ENCODE measurements around the gene CCDC57. TPM values are rescaled to one million over a fixed set of nuclear protein-coding genes. Genes with fewer than 3 reads are reported as not detected.

CCDC57 gene
- total and polyA plus RNA-seq, 2 of the 4 experiments (the other 2 are of a cell fraction): 7.3 to 31.3 TPM

DNA sequence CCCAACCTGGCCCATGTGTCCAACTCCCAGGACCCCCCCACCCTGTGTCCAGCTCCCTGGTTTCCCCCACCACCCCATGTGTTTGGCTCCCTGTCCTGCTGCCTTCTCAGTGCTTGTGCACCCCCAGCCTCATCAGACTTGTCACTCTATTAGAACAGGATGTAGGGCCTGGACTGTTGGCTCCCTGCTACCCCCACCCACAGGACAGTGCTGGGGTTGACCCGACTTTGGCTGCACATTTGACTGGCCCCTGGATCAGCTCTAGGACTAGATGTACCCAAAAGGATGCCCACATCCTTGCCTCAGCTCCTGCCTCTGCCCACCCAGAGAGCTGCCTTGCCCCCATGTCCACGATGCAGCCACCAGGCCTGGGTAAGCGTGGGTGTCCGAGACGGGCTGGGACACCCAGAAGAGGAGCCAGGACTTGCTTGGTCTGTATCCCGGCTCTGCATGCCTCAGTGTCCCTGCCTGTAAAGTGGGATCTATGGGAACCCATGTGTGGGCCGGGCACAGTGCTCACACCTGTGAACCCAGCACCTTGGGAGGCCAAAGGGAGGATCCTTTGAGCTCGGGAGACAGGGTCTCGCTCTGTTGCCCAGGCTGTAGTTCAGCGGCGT lies 1.5 kb upstream of the CCDC57 start:
- Histone ChIP-seq H2AFZ (replicated peaks; ENCODE audit: low read length, poor library complexity) (peak overlapping the region; percentile 5), H4K5ac (ENCODE audit: low read depth, low read length) (no peak overlapping the region), H3K4me3 (ENCODE audit: insufficient read depth, low read depth, low read length) (no peak overlapping the region), H3K23ac (ENCODE audit: low read depth, low read length) (peak overlapping the region; percentile 31), H4K20me1 (ENCODE audit: insufficient read depth, low read length) (no peaks in the 10 kb centered on the region), H3K36me3 (ENCODE audit: control insufficient read depth, insufficient read depth, low read length) (no peaks in the 10 kb centered on the region), H2BK20ac (ENCODE audit: low read depth, low read length) (peak overlapping the region; percentile 49), H3K4me1 (ENCODE audit: control insufficient read depth, insufficient read depth, low read length) (peaks cover 46% of the 10 kb centered on the region), H3K9ac (ENCODE audit: low read depth, low read length) (no peak overlapping the region; the same call in 1 of the 2 replicates), H3K27me3 (ENCODE audit: control insufficient read depth, insufficient read depth, low read length) (no peaks in the 10 kb centered on the region), H3K27ac (ENCODE audit: insufficient read depth, low read length) (peak overlapping the region; percentile 67), H3K14ac (replicated peaks; ENCODE audit: low read depth, low read length) (peak overlapping the region; percentile 52; the same call in 1 of the 2 replicates), H3K4ac (ENCODE audit: low read depth, low read length) (peak overlapping the region; percentile 49), H4K91ac (ENCODE audit: insufficient read depth, low read depth, low read length) (peak overlapping the region; percentile 65), H2BK120ac (ENCODE audit: low read depth, low read length) (peak overlapping the region; percentile 86), H2BK15ac (ENCODE audit: low read depth, low read length) (peak overlapping the region; percentile 98), H2AK5ac (ENCODE audit: low read depth, low read length) (peak overlapping the region; percentile 97), H3K4me2 (ENCODE audit: low read depth, low read length) (no peak overlapping the region), H3K18ac (ENCODE audit: low read depth, low read length) (no peak overlapping the region), H3K79me1 (ENCODE audit: low read depth in 1 of 2, low read length in 2 of 2) (peaks cover 28 to 68% of the 10 kb centered on the region in 2 experiments; a peak in 3 of 4 replicates), H3K9me3 (ENCODE audit: control insufficient read depth, insufficient read depth, low read length) (no peaks in the 10 kb centered on the region), H3K9me1 (ENCODE audit: insufficient read depth, low read length) (peaks cover 37% of the 10 kb centered on the region), H3K56ac (ENCODE audit: extremely low read depth, insufficient read depth, low read length) (no peak overlapping the region), H2AK9ac (replicated peaks; ENCODE audit: low read depth, low read length, poor library complexity) (peak overlapping the region; percentile 31), H4K8ac (ENCODE audit: low read depth in 2 of 2, low read length in 2 of 2) (peak overlapping the region; percentile 54 to 70), H2BK5ac (ENCODE audit: low read depth, low read length, poor library complexity, severe bottlenecking) (peak overlapping the region; percentile 59)
- WGBS, 2 experiments (ENCODE audit: extremely low coverage in 2 of 2, insufficient read length in 1 of 2): 100% methylated on average over 8 of the region's 11 CpGs; no CpG with 5 or more reads in 1 of the 2 experiments
- dilution Hi-C loops (cut with HindIII; ENCODE audit: low sequenced_read_pairs, unreplicated experiment): no loop called here
- DNase-seq: no peak
- intact Hi-C loops (cut with micrococcal nuclease): no loop called here
- no TSS peak for BruUV-seq (replicated peaks)
- ChIA-PET POLR2A (ENCODE audit: unreplicated experiment) (no interaction called here), CTCF (no interaction called here)
- no peak for TF ChIP-seq CEBPB (IDR thresholded peaks at IDR 0.05; ENCODE audit: low read depth, low read length)
- TF ChIP-seq MXI1 (IDR thresholded peaks at IDR 0.05; ENCODE audit: borderline replicate concordance, low read depth, low read length): no peak
- TF ChIP-seq CTCF (conservative IDR thresholded peaks at IDR 0.05; ENCODE audit: low read depth, low read length): no peak
- TF ChIP-seq RFX5 (IDR thresholded peaks at IDR 0.05; ENCODE audit: low read depth, low read length): no peak
- no peak for TF ChIP-seq RAD21 (IDR thresholded peaks at IDR 0.05; ENCODE audit: low read length)
- TF ChIP-seq, protein P1, sequence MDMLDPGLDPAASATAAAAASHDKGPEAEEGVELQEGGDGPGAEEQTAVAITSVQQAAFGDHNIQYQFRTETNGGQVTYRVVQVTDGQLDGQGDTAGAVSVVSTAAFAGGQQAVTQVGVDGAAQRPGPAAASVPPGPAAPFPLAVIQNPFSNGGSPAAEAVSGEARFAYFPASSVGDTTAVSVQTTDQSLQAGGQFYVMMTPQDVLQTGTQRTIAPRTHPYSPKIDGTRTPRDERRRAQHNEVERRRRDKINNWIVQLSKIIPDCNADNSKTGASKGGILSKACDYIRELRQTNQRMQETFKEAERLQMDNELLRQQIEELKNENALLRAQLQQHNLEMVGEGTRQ (IDR thresholded peaks at IDR 0.05; ENCODE audit: low read depth, low read length): no peak
- no peak for TF ChIP-seq ELK1 (IDR thresholded peaks at IDR 0.05; ENCODE audit: borderline replicate concordance, low read depth, low read length)
- no peak for TF ChIP-seq SMC3 (IDR thresholded peaks at IDR 0.05; ENCODE audit: low read depth, low read length)
- no peak for TF ChIP-seq MAFK (IDR thresholded peaks at IDR 0.05; ENCODE audit: low read depth, low read length)
- no peak for TF ChIP-seq FOS (IDR thresholded peaks at IDR 0.05; ENCODE audit: low read depth, low read length)
- no peak for TF ChIP-seq RCOR1 (IDR thresholded peaks at IDR 0.05; ENCODE audit: insufficient replicate concordance, low read length)
- no peak for TF ChIP-seq NFE2L2 (IDR thresholded peaks at IDR 0.05; ENCODE audit: low read depth, low read length)
- TF ChIP-seq MAZ (IDR thresholded peaks at IDR 0.05; ENCODE audit: borderline replicate concordance, low read depth, low read length): no peak
- TF ChIP-seq POLR2A (IDR thresholded peaks at IDR 0.05; ENCODE audit: low read depth, low read length): no peak
- in situ Hi-C loops (cut with MboI; ENCODE audit: low sequenced_read_pairs): no loop called here
- no peak for ATAC-seq (ENCODE audit: low read depth)

All from IMR-90 (cell line).